B cell (primary cell): Measurements from ENCODE around the gene ADAMTS17. TPM values are rescaled to one million over a fixed set of nuclear protein-coding genes. Genes with fewer than 3 reads are reported as not detected.

ENCODE experiments used
- ATAC-seq: fragments of 200-7000 bp; cut with Tn5 transposase; one replicate; pipeline ENCODE4 v1.10.0; 2021; ENCODE audit warnings: low read depth, mild to moderate bottlenecking, moderate number of reproducible peaks, moderate library complexity
- CTCF ChIA-PET: fragments of 350-600 bp; sonication (Branson Sonifier 250); formaldehyde crosslinking; loops from one replicate; lab custom pipeline; 2021; ENCODE audit warnings: antibody characterized with exemption, inconsistent platforms; lab: Charles Lee
- POLR2A ChIA-PET: fragments of 350-600 bp; sonication (Branson Sonifier 250); formaldehyde crosslinking; loops from one replicate; lab custom pipeline; 2021; ENCODE audit warnings: antibody characterized with exemption; lab: Charles Lee
- DNase-seq: peaks from one replicate; pipeline ENCODE4 v3.0.0; 2013
- H2AFZ ChIP-seq: 2 replicates; pipeline ENCODE4 v1.6.1; 2012; ENCODE audit warnings: mild to moderate bottlenecking, low read depth, low read length; ENCODE audit not compliant: insufficient read depth, poor library complexity, severe bottlenecking
- H3K27ac ChIP-seq, 2 donors: 1 replicate in 1 of 2; 2 replicates in 1 of 2; pipeline ENCODE4 v1.5.1; 2012 to 2013; ENCODE audit warnings: low read length in 2 of 2, mild to moderate bottlenecking in 2 of 2, moderate library complexity in 1 of 2
- H3K27me3 ChIP-seq, 4 experiments: fragments of 200-600 bp in 1 of 4; sonication (generic) in 1 of 4; replicated peaks in 1 of 4; 1 replicate in 2 of 4; 2 replicates in 2 of 4; pipeline versions ENCODE4 v1.6.1 to v1.7.0; 2013 to 2016; ENCODE audit warnings: low read length in 3 of 4, mild to moderate bottlenecking in 2 of 4, mixed read lengths in 1 of 4, moderate library complexity in 1 of 4; ENCODE audit not compliant: insufficient read depth in 4 of 4, control insufficient read depth in 3 of 4; ENCODE audit errors: control extremely low read depth in 1 of 4
- H3K36me3 ChIP-seq, 2 experiments: replicated peaks in 1 of 2; 1 replicate in 1 of 2; 2 replicates in 1 of 2; pipeline versions ENCODE4 v1.6.1 to v1.7.1; 2013; ENCODE audit warnings: low read length in 1 of 2; ENCODE audit not compliant: insufficient read depth in 2 of 2, control insufficient read depth in 1 of 2; ENCODE audit errors: control extremely low read depth in 1 of 2, extremely low read depth in 1 of 2
- H3K4me1 ChIP-seq, 2 donors: fragments of 200-600 bp in 1 of 2; sonication (generic) in 1 of 2; 1 replicate in 1 of 2; 2 replicates in 1 of 2; pipeline versions ENCODE4 v1.5.1 to v1.6.1; 2013 to 2017; ENCODE audit warnings: low read length in 2 of 2; ENCODE audit not compliant: control insufficient read depth in 2 of 2, insufficient read depth in 2 of 2
- H3K4me2 ChIP-seq: replicated peaks from 2 replicates; pipeline ENCODE3; 2012; ENCODE audit warnings: mild to moderate bottlenecking, low read depth, low read length; ENCODE audit not compliant: poor library complexity, severe bottlenecking
- H3K4me3 ChIP-seq, 5 experiments: fragments of 200-600 bp in 1 of 5; sonication (generic) in 1 of 5; 1 replicate in 3 of 5; 2 replicates in 2 of 5; pipeline versions ENCODE4 v1.5.1 to v1.7.0; 2011 to 2016; ENCODE audit warnings: low read length in 4 of 5, mild to moderate bottlenecking in 4 of 5, low read depth in 2 of 5, control low read depth in 1 of 5, moderate library complexity in 1 of 5; ENCODE audit not compliant: insufficient read depth in 1 of 5; ENCODE audit errors: control extremely low read depth in 1 of 5, extremely low read depth in 1 of 5
- H3K79me2 ChIP-seq: fragments of 200-600 bp; sonication (generic); one replicate; pipeline ENCODE4 v1.6.0; 2016; ENCODE audit warnings: low read length; ENCODE audit not compliant: control insufficient read depth, insufficient read depth
- H3K9ac ChIP-seq: fragments of 200-600 bp; sonication (generic); 2 replicates; pipeline ENCODE4 v1.6.1; 2017; ENCODE audit warnings: mild to moderate bottlenecking, low read length, moderate library complexity
- H3K9me3 ChIP-seq, 3 donors: one replicate each; pipeline versions ENCODE4 v1.6.1 to v1.7.1; 2013; ENCODE audit warnings: low read length in 2 of 3; ENCODE audit not compliant: control insufficient read depth in 2 of 3, insufficient read depth in 1 of 3; ENCODE audit errors: control extremely low read depth in 1 of 3
- H4K20me1 ChIP-seq: 2 replicates; pipeline ENCODE4 v1.6.0; 2012; ENCODE audit warnings: mild to moderate bottlenecking, low read length; ENCODE audit not compliant: insufficient read depth, control insufficient read depth, poor library complexity, severe bottlenecking
- H3K27ac Mint-ChIP-seq: one replicate; pipeline ENCODE4 v1.8.0; 2021; ENCODE audit warnings: mixed read lengths
- H3K27me3 Mint-ChIP-seq: one replicate; pipeline ENCODE4 v1.8.0; 2021; ENCODE audit warnings: mixed read lengths
- H3K4me1 Mint-ChIP-seq: one replicate; pipeline ENCODE4 v1.8.0; 2021; ENCODE audit warnings: mixed read lengths
- H3K4me3 Mint-ChIP-seq: one replicate; pipeline ENCODE4 v1.8.0; 2021; ENCODE audit warnings: mixed read lengths
- H3K9me3 Mint-ChIP-seq: one replicate; pipeline ENCODE4 v1.8.0; 2022; ENCODE audit warnings: mixed read lengths; ENCODE audit not compliant: insufficient read depth
- CTCF ChIP-seq: fragments of 200-600 bp; IDR thresholded peaks from one replicate; pipeline ENCODE4 v1.8.0; 2022; ENCODE audit warnings: antibody characterized with exemption, mild to moderate bottlenecking
- EZH2 ChIP-seq: IDR thresholded peaks from 2 replicates; pipeline ENCODE4 v1.6.1; 2012; ENCODE audit warnings: borderline replicate concordance, low read depth, mild to moderate bottlenecking, moderate library complexity, low read length; ENCODE audit not compliant: insufficient read depth, poor library complexity, severe bottlenecking
- WGBS: methylation state at CpG from one replicate; pipeline ENCODE4 v1.1.5; 2013; ENCODE audit warnings: missing lambda C conversion rate; ENCODE audit not compliant: insufficient coverage; 5-methylcytosine and 5-hydroxymethylcytosine counted together
- intact Hi-C: fragments of 100-400 bp; cut with micrococcal nuclease; formaldehyde crosslinking; loops from one replicate; pipeline ENCODE4 v1.10.0; 2022
- polyA plus RNA-seq: library from polyadenylated mRNA; depleted of rRNA; stranded (reverse); fragments of >200 nt; gene quantifications from 2 replicates; pipeline ENCODE4 v1.2.3, GENCODE V29; 2012
- total RNA-seq, 2 donors: library from RNA; stranded (reverse); fragments of 120-200 nt in 1 of 2; gene quantifications; 1 replicate in 1 of 2; 2 replicates in 1 of 2; pipeline versions ENCODE4 v1.2.3 to v1.2.4, GENCODE V29; 2013 to 2022

The ADAMTS17 gene
- total and polyA plus RNA-seq, 2 donors (not counting 1 experiment from before 2014, with no cell fraction given) = 0.10 TPM; not detected in 1

DNA sequence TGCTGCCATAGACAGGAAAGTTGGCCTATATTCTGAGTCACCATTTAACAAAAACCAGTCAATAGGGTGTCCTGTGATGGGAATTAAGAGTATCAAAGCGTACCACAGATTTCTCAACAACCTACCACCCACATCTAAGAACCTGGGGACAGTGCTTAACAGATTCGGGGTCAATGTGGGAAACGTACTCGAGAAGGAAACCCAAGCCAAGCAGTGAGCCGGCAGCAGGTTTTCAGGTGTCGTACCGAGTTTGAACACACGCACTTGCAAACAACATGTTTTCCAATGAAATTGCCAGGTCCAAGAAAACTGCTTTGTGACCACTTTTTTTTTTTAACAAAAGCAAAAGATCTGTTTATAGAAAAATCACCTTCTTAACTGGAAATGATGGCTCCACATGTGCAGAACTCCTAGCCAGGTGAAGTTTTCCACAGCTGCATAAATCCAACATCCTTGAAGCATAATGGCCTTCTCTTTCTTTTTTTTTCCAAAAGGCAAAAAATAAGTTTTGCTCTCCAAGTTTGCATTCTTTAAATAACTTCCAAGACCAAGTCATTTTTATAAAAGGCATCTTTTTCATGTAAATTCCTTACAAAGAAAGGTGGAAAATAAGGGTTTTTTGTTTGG lies 45.7 kb downstream of the ADAMTS17 start:
- intact Hi-C loops = no loop called here
- Histone ChIP-seq H3K4me1 (no peaks in the 10 kb centered on the region), H3K4me3 (no peak overlapping the region), H3K79me2 (no peaks in the 10 kb centered on the region), H2AFZ (no peak overlapping the region), H3K27ac (no peak overlapping the region), H4K20me1 (no peaks in the 10 kb centered on the region), H3K9me3 (peaks cover 0 to 15% (median 0%) of the 10 kb centered on the region in 3 donors), H3K27me3 (no peaks in the 10 kb centered on the region), H3K9ac (no peak overlapping the region), H3K4me2 (no peak overlapping the region), H3K36me3 (no peaks in the 10 kb centered on the region)
- no peaks in the 10 kb centered on the region for H3K27me3 Mint-ChIP-seq
- H3K4me3 Mint-ChIP-seq = no peak overlapping the region
- no peak overlapping the region for H3K27ac Mint-ChIP-seq
- ChIA-PET CTCF (no interaction called here), POLR2A (no interaction called here)
- peaks cover 14% of the 10 kb centered on the region for H3K9me3 Mint-ChIP-seq
- ATAC-seq (no peak), DNase-seq (no peak)
- WGBS = 96% methylated on average over 7 of the region's 8 CpGs
- no peaks in the 10 kb centered on the region for H3K4me1 Mint-ChIP-seq
- TF ChIP-seq CTCF (no peak), EZH2 (no peak)

DNA sequence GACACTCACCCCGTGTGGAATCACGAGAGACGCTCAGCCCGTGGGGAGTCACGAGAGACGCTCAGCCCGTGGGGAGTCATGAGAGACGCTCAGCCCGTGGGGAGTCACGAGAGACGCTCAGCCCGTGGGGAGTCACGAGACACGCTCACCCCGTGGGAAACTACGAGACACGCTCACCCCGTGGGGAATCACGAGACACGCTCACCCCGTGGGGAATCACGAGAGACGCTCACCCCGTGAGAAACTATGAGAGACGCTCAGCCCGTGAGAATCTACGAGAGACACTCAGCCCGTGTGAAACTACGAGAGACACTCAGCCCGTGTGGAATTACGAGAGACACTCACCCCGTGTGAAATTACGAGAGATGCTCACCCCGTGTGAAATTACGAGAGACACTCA lies 49.8 kb downstream of the ADAMTS17 start:
- WGBS = 96% methylated on average over 35 of the region's 35 CpGs
- no peak for DNase-seq
- no peak for TF ChIP-seq CTCF
- no peak for TF ChIP-seq EZH2
- no peaks in the 10 kb centered on the region for H3K27me3 ChIP-seq
- no peaks in the 10 kb centered on the region for H3K79me2 ChIP-seq
- no peak overlapping the region for H3K9ac ChIP-seq
- H3K27ac ChIP-seq = no peak overlapping the region
- no peaks in the 10 kb centered on the region for H3K4me1 ChIP-seq
- ChIA-PET CTCF (no interaction called here), POLR2A (no interaction called here)
- H3K4me3 ChIP-seq = no peak overlapping the region
- no peaks in the 10 kb centered on the region for H4K20me1 ChIP-seq
- no peaks in the 10 kb centered on the region for H3K27me3 Mint-ChIP-seq
- H3K9me3 ChIP-seq = peaks cover 0 to 5% (median 0%) of the 10 kb centered on the region in 3 donors
- intact Hi-C loops = no loop called here
- H3K4me3 Mint-ChIP-seq = no peak overlapping the region
- H3K4me1 Mint-ChIP-seq = no peaks in the 10 kb centered on the region
- no peak for ATAC-seq
- H2AFZ ChIP-seq = no peak overlapping the region
- H3K27ac Mint-ChIP-seq = no peak overlapping the region
- H3K9me3 Mint-ChIP-seq = peaks cover 10% of the 10 kb centered on the region
- H3K36me3 ChIP-seq = no peaks in the 10 kb centered on the region
- H3K4me2 ChIP-seq = no peak overlapping the region
